Prostate gland (tissue), 2 donors: ENCODE results near the gene ADORA2A. TPM values are rescaled to one million over a fixed set of nuclear protein-coding genes. Genes with fewer than 3 reads are reported as not detected.

ENCODE experiments used
- DNase-seq: peaks from one replicate; pipeline ENCODE4 v3.0.0-alpha.2; 2019; ENCODE audit warnings: low spot score
- H3K27ac ChIP-seq, 2 donors: fragments of 200-600 bp; sonication (generic); 2 replicates each; pipeline ENCODE4 v1.5.1; 2017 to 2019
- H3K27me3 ChIP-seq: fragments of 200-600 bp; sonication (generic); replicated peaks from 2 replicates; pipeline ENCODE4 v1.5.1; 2019; ENCODE audit not compliant: insufficient read depth
- H3K36me3 ChIP-seq, 2 donors: fragments of 200-600 bp; sonication (generic); 1 replicate in 1 of 2; 2 replicates in 1 of 2; pipeline versions ENCODE4 v1.5.1 to v1.8.1; 2017 to 2019
- H3K4me1 ChIP-seq: fragments of 200-600 bp; sonication (generic); replicated peaks from 2 replicates; pipeline ENCODE4 v1.5.1; 2019
- H3K4me3 ChIP-seq, 2 donors: fragments of 200-600 bp; sonication (generic); 2 replicates each; pipeline ENCODE4 v1.5.1; 2017 to 2019
- H3K9me3 ChIP-seq: fragments of 200-600 bp; sonication (generic); 2 replicates; pipeline ENCODE4 v1.5.1; 2017
- CTCF ChIP-seq, 4 experiments: fragments of 200-600 bp in 2 of 4; fragments of 450-650 bp in 2 of 4; sonication (generic) in 2 of 4; IDR thresholded peaks; 1 replicate in 3 of 4; 2 replicates in 1 of 4; pipeline ENCODE4 v1.5.1; 2016 to 2019; ENCODE audit warnings: antibody characterized with exemption in 4 of 4, mild to moderate bottlenecking in 2 of 4, moderate library complexity in 2 of 4
- POLR2A ChIP-seq: fragments of 450-650 bp; IDR thresholded peaks from one replicate; pipeline ENCODE4 v1.6.1; 2016; ENCODE audit warnings: antibody characterized with exemption, mild to moderate bottlenecking
- POLR2AphosphoS5 ChIP-seq: sonication (generic); formaldehyde crosslinking; IDR thresholded peaks from one replicate; pipeline ENCODE4 v1.6.1; 2017; ENCODE audit warnings: antibody characterized with exemption
- WGBS: methylation state at CpG from one replicate; pipeline ENCODE4 v1.1.5; 2018; 5-methylcytosine and 5-hydroxymethylcytosine counted together
- intact Hi-C: fragments of 100-400 bp; cut with DNase I; formaldehyde crosslinking; loops from one replicate; pipeline ENCODE4 v1.14.2; 2022
- total RNA-seq, 2 donors: library from RNA; depleted of rRNA; stranded (reverse); fragments of >200 nt; gene quantifications; one replicate each; pipeline ENCODE4 v1.1.0, GENCODE V29; 2016

Gene ADORA2A
- total RNA-seq, 2 donors from 2014 or later = 2.1 to 3.7 TPM

GRCh38 chr22:24405631-24406321 lies 21.6 kb upstream of the ADORA2A start:
- Histone ChIP-seq H3K4me3 (no peak overlapping the region), H3K27me3 (no peaks in the 10 kb centered on the region), H3K9me3 (no peaks in the 10 kb centered on the region), H3K4me1 (peaks cover 28% of the 10 kb centered on the region), H3K36me3 (no peaks in the 10 kb centered on the region), H3K27ac (no peak overlapping the region)
- intact Hi-C loops = no loop called here
- 98% methylated on average over 12 of the region's 12 CpGs for WGBS
- DNase-seq = no peak
- no peak for TF ChIP-seq POLR2A
- no peak for TF ChIP-seq CTCF (IDR thresholded peaks at IDR 0.05)

GRCh38 chr22:24406322-24407277 lies 20.8 kb upstream of the ADORA2A start:
- Histone ChIP-seq H3K27me3 (no peaks in the 10 kb centered on the region), H3K4me1 (peaks cover 28% of the 10 kb centered on the region), H3K9me3 (no peaks in the 10 kb centered on the region), H3K36me3 (no peaks in the 10 kb centered on the region), H3K27ac (no peak overlapping the region), H3K4me3 (no peak overlapping the region)
- intact Hi-C loops = no loop called here
- 87% methylated on average over 19 of the region's 19 CpGs for WGBS
- TF ChIP-seq CTCF (IDR thresholded peaks at IDR 0.05) (no peak), POLR2A (no peak), POLR2AphosphoS5 (no peak)
- no peak for DNase-seq

- intact Hi-C loops = no loop called here
- H3K9me3 ChIP-seq = no peaks in the 10 kb centered on the region
- WGBS = 69% methylated on average over 15 of the region's 15 CpGs
- H3K27me3 ChIP-seq = no peaks in the 10 kb centered on the region
- peaks cover 27% of the 10 kb centered on the region for H3K4me1 ChIP-seq
- no peak overlapping the region for H3K4me3 ChIP-seq
- DNase-seq = no peak
- no peak overlapping the region for H3K27ac ChIP-seq
- TF ChIP-seq POLR2AphosphoS5 = no peak
- TF ChIP-seq CTCF (IDR thresholded peaks at IDR 0.05) = no peak
- no peak for TF ChIP-seq POLR2A
- no peaks in the 10 kb centered on the region for H3K36me3 ChIP-seq
Observed at GRCh38 chr22:24407278-24407665, 20.1 kb upstream of the ADORA2A start.

GRCh38 chr22:24407884-24408283 lies 19.5 kb upstream of the ADORA2A start:
- Histone ChIP-seq H3K27ac (no peak overlapping the region), H3K36me3 (no peaks in the 10 kb centered on the region), H3K27me3 (no peaks in the 10 kb centered on the region), H3K4me3 (no peak overlapping the region), H3K4me1 (peaks cover 21% of the 10 kb centered on the region), H3K9me3 (no peaks in the 10 kb centered on the region)
- TF ChIP-seq POLR2AphosphoS5 (no peak), CTCF (IDR thresholded peaks at IDR 0.05) (no peak), POLR2A (no peak)
- intact Hi-C loops = no loop called here
- WGBS = 77% methylated on average over 4 of the region's 4 CpGs
- no peak for DNase-seq
